Skeletal muscle satellite cell (primary cell): ENCODE measurements around the gene TOR4A. TPM values are rescaled to one million over a fixed set of nuclear protein-coding genes. Genes with fewer than 3 reads are reported as not detected.

ENCODE experiments used
- H3K27me3 ChIP-seq: 2 replicates; pipeline ENCODE4 v1.7.0; 2013; ENCODE audit warnings: low read length; ENCODE audit not compliant: control insufficient read depth, insufficient read depth
- H3K36me3 ChIP-seq: 2 replicates; pipeline ENCODE4 v1.7.0; 2013; ENCODE audit warnings: mild to moderate bottlenecking, control low read depth, low read length; ENCODE audit not compliant: insufficient read depth
- H3K4me1 ChIP-seq: 2 replicates; pipeline ENCODE4 v1.7.0; 2013; ENCODE audit warnings: low read length; ENCODE audit not compliant: control insufficient read depth, insufficient read depth
- H3K4me2 ChIP-seq: 2 replicates; pipeline ENCODE4 v1.7.0; 2013; ENCODE audit warnings: mild to moderate bottlenecking, low read length
- H3K4me3 ChIP-seq: 2 replicates; pipeline ENCODE4 v1.7.0; 2013; ENCODE audit warnings: low read length
- H3K9ac ChIP-seq: 2 replicates; pipeline ENCODE4 v1.7.0; 2013; ENCODE audit warnings: mild to moderate bottlenecking, low read depth, low read length, moderate library complexity
- H3K9me3 ChIP-seq: replicated peaks from 2 replicates; pipeline ENCODE4 v1.7.0; 2013; ENCODE audit warnings: mild to moderate bottlenecking, control low read depth, low read length
- total RNA-seq: library from RNA; depleted of rRNA; stranded (reverse); fragments of >200 nt; gene quantifications from 2 replicates; pipeline ENCODE4 v1.2.3, GENCODE V29; 2012; rRNA removed

TOR4A gene
- 7.0 and 11.7 TPM in 2 replicates for total RNA-seq

GRCh38 chr9:137277329-137278041, at the start of gene TOR4A:
Gene TOR4A, plus strand, starts transcription at chr9:137277726. Its CDS starts 964 bp downstream, at chr9:137278690.
- Histone ChIP-seq H3K9me3 (no peaks in the 10 kb centered on the region), H3K27me3 (no peaks in the 10 kb centered on the region), H3K9ac (peak within 1 kb of the TSS; percentile 83), H3K4me1 (peaks cover 53% of the 10 kb centered on the region), H3K4me3 (peak within 1 kb of the TSS; percentile 87), H3K4me2 (peak within 1 kb of the TSS; percentile 94), H3K36me3 (peaks cover 32% of the 10 kb centered on the region)

DNA sequence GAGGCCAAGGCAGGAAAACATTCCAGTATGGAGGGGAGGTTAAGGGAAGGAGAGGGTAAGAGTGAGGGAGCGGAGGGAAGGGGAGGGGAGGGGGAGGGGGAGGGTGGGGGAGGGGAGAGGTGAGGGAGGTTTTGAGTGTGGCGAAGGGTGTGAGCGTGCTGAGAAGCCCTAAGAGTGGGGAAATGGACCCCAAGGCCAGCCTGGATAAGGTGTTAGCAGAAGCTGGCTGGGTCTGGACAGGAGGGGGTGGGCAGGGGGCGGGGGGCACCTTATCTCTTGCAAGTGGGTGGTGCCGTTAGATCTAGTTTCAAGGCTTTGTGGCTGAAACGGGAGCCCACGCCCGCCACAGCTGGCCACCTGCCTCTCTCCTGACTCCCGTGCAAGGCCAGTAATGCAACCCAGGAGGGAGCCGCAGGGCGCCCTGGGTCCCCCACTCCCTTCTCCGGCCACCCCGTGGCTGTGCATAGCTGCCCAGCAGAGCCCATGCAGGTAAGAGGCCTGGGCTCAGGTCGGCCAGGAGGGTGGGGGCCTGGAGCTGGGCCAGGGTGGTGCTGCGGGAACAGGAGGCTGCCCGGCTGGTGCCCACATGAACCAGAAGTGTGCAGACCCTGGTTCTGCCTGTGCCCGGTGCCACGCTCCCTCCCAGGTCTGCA, 49.5 kb upstream of the TOR4A start:
- no peaks in the 10 kb centered on the region for H3K27me3 ChIP-seq
- no peak overlapping the region for H3K4me2 ChIP-seq
- no peak overlapping the region for H3K4me3 ChIP-seq
- H3K36me3 ChIP-seq: no peaks in the 10 kb centered on the region
- no peak overlapping the region for H3K9ac ChIP-seq
- H3K4me1 ChIP-seq: peaks cover 39% of the 10 kb centered on the region
- H3K9me3 ChIP-seq: no peaks in the 10 kb centered on the region

- H3K4me2 ChIP-seq: no peak overlapping the region
- peaks cover 37% of the 10 kb centered on the region for H3K4me1 ChIP-seq
- no peak overlapping the region for H3K4me3 ChIP-seq
- no peaks in the 10 kb centered on the region for H3K27me3 ChIP-seq
- no peaks in the 10 kb centered on the region for H3K36me3 ChIP-seq
- H3K9ac ChIP-seq: no peak overlapping the region
- H3K9me3 ChIP-seq: no peaks in the 10 kb centered on the region
These were observed 49.0 kb upstream of the TOR4A start for GRCh38 chr9:137228506-137228967.

DNA sequence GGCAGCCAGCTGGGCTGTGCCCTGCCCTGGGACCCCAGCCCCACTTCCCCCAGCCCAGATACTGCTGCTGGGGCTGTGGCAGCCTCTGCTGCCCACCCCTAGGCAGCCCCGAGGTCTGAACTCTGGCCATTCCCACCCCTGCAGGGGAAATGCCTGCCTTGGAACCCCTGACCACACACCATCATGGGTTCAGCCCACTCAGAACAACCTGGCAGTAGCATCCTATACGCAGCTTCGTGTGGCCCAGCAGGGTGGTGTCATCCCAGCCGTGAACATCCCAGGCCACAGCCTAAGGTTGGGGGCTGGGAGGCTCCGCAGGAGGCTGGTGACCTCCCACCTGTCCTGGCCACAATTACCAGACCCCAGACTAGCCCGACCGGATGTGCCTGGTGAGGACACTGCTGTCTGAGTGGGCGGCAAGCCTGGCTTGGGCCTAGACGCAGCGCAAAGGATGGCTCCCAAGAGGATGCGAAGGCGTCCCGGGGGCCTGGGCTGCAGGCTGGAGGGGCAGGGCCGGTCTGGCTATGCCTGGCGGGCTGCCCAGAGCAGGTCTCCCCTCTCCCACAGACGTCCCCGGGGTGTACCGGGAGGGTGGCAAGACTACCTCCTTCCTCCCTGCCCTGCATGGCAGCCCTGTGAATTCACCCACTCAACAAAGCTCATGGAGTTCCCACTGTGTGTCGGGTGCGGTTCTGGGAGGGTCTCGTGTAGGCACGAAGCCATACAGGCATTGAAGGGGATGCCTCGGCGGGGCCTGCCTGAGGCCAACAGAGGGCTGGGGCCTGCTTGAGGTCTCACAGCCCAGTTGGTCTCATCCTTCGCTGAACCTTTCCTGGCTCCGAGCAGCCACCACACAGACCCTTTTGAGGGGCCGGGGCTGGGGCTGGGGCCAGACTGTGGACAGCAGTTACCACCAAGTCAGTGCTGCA, 48.3 kb upstream of the TOR4A start:
- Histone ChIP-seq H3K9ac (no peak overlapping the region), H3K36me3 (no peaks in the 10 kb centered on the region), H3K4me3 (no peak overlapping the region), H3K9me3 (no peaks in the 10 kb centered on the region), H3K4me1 (peaks cover 32% of the 10 kb centered on the region), H3K27me3 (no peaks in the 10 kb centered on the region), H3K4me2 (no peak overlapping the region)

DNA sequence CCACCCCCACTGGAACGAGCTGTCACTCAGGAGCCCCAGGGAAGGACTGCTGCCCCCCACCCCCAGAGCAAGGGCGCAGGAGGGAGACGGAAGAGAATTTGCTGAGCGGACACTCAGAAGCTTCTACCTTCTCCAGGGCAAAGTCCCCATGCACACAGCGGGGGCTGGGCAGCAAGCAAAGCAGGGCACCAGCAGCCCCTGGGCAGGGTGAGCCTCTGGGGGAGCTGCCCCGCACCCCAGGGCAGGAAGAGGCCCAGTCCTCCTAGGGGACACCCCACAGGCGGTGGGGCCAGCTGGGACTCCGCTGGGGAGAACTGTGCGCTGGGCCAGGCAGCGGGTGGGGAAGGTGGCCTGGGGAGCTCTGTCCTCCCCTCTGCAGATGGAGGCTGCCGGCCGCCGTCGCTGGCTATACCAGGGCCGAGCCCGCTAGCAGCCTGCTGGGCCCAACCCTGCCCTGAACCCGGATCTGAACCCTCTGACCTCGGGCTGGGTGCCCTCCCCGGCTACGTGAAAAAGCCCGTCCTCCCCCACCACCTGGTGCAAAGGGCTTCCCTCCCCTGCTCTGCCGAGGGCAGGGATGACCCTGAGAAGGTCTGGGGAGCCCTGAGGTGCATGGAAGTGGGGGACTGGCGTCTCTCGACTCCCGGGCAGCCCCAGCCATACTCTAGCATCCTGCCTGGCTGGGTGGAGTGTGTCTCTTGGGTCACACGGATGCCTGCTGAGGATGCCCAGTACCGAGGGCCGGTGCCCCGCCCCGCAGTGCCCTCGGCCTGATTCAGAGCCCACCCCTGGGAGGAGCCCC, 47.4 kb upstream of the TOR4A start:
- no peak overlapping the region for H3K4me2 ChIP-seq

GRCh38 chr9:137230705-137231371, 46.7 kb upstream of the TOR4A start, which contains the start of gene SLC34A3:
Gene SLC34A3, plus strand, starts transcription at chr9:137230901. Its CDS starts 802 bp downstream, at chr9:137231703.
- no peak within 1 kb of the TSS for H3K4me3 ChIP-seq
- H3K9ac ChIP-seq: no peak within 1 kb of the TSS
- H3K36me3 ChIP-seq: no peaks in the 10 kb centered on the region
- H3K4me2 ChIP-seq: no peak within 1 kb of the TSS
- peaks cover 18% of the 10 kb centered on the region for H3K4me1 ChIP-seq
- no peaks in the 10 kb centered on the region for H3K27me3 ChIP-seq
- no peaks in the 10 kb centered on the region for H3K9me3 ChIP-seq

More for the DNA sequence above, 47.4 kb upstream of the TOR4A start:
- Histone ChIP-seq H3K4me3 (no peak overlapping the region), H3K27me3 (no peaks in the 10 kb centered on the region), H3K36me3 (no peaks in the 10 kb centered on the region), H3K4me1 (peaks cover 25% of the 10 kb centered on the region), H3K9ac (no peak overlapping the region), H3K9me3 (no peaks in the 10 kb centered on the region)

DNA sequence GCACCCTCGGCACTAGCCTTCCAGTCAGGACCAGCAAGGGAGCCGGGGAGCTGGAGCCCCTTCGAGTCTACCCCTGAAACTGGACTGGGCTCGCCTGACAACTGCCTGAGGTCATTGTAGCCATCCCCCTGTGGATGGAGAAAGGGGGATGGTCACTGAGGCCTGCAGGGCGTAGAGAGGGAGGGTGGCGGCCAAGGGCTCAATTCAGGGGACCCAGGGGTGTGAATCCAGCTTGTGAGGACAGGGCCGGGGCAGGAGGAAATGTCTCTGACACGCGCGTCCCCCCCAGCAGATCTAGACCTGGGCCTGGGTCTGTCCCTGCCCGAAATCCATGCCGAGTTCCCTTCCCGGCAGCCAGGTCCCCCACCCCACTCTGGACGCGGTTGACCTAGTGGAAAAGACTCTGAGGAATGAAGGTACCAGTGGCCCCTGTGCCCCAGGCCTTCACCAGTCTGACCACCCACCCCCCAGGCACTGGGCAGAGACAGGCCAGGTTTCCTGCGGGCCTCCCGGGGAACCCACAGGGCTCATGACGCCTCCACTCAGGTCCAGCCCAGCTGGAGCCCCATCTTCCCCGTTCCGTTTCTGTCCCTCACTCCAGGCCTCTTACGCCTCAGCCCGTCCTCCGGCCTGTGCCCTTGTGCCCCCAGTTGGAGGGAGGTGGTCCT, 46.0 kb upstream of the TOR4A start:
- Histone ChIP-seq H3K4me1 (peaks cover 20% of the 10 kb centered on the region), H3K27me3 (no peaks in the 10 kb centered on the region), H3K9ac (no peak overlapping the region), H3K4me3 (no peak overlapping the region), H3K36me3 (no peaks in the 10 kb centered on the region), H3K4me2 (no peak overlapping the region), H3K9me3 (no peaks in the 10 kb centered on the region)

DNA sequence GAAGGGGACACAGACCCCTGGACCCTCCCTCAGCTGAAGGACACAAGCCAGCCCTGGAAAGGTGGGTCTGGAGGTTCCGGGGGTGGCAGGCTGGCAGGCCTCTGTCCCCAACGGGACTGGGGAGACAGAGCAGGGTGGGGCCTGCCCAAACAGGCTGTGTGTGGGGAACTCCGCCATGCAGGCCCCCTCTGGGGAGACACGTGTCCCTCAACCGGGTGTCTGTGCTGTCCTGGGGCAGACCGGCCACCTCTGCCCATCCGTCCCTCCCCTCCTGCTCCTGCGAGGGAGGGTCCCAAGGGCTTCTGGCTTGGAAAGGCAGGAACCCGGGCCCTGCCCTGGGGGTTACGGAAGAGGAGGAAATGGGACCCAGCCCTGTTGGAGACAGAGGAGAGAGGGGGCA, 45.4 kb upstream of the TOR4A start:
- no peaks in the 10 kb centered on the region for H3K9me3 ChIP-seq
- H3K4me2 ChIP-seq: peak overlapping the region; percentile 41
- peaks cover 19% of the 10 kb centered on the region for H3K4me1 ChIP-seq
- H3K4me3 ChIP-seq: no peak overlapping the region
- H3K27me3 ChIP-seq: no peaks in the 10 kb centered on the region
- H3K9ac ChIP-seq: peak overlapping the region; percentile 47
- H3K36me3 ChIP-seq: no peaks in the 10 kb centered on the region

DNA sequence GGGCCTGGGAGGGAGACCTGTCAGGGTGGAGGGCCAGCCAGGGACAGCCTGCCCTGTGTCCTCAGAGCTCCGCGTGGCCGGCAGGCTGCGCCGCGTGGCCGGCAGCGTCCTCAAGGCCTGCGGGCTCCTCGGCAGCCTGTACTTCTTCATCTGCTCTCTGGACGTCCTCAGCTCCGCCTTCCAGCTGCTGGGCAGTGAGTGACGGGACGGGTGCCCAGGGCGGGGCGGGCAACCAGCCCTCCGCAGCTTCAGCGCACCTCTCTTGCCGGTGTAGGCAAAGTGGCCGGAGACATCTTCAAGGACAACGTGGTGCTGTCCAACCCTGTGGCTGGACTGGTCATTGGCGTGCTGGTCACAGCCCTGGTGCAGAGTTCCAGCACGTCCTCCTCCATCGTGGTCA, 45.0 kb upstream of the TOR4A start:
- Histone ChIP-seq H3K4me3 (no peak overlapping the region), H3K4me2 (peak overlapping the region; percentile 41), H3K9ac (peak overlapping the region; percentile 47), H3K36me3 (no peaks in the 10 kb centered on the region), H3K4me1 (peaks cover 15% of the 10 kb centered on the region), H3K27me3 (no peaks in the 10 kb centered on the region), H3K9me3 (no peaks in the 10 kb centered on the region)
